GOT3 (cell line): ENCODE measurements around the gene CIDEB.

Source experiments
- DNase-seq: peaks from one replicate; lab custom pipeline; 2025; ENCODE audit warnings: mixed read lengths; lab: John Stamatoyannopoulos, UW

The CIDEB gene

DNA sequence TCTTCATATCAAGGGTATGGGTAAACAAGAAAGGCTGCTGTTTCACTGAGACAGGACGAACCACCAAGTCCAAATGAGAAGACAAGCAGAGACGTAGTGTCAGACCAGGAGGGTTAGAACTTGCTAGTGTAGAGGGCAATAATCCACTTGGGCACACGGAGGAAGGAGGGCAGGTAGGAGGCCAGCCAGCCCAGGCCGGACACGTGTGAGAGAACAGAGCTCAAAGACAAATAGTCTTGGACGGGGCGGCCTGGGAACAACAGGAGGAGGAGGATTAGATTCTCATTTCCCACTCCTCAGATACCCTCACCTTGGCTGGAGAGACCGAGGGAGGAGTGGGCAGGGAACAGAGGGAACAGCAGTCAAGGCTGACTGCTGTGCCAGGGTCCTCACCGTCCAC lies 17.0 kb downstream of the CIDEB start:
- no peak for DNase-seq

GRCh38 chr14:24289649-24290280 lies 18.0 kb downstream of the CIDEB start:
- DNase-seq: no peak

- DNase-seq: no peak
These were observed 20.8 kb downstream of the CIDEB start for GRCh38 chr14:24286996-24287395.

DNA sequence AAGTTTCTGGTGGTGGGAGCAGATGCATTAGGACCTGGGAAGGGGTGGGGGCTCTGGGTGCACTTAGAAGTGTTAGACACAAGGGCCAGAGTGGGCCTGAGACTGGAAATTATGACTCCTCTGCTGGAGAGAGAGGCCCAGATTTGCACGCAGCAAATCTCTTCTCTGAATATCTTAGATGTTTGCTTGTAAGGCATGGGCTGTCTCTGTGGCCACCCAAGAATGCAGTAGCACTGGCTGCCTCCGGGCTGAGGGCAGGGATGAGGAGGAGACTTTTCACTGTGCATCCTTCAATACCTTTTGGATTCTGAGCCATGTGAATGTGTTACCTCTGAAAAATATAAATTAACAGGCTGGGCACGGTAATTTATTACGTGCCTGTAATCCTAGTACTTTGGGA lies 22.4 kb downstream of the CIDEB start:
- no peak for DNase-seq

DNA sequence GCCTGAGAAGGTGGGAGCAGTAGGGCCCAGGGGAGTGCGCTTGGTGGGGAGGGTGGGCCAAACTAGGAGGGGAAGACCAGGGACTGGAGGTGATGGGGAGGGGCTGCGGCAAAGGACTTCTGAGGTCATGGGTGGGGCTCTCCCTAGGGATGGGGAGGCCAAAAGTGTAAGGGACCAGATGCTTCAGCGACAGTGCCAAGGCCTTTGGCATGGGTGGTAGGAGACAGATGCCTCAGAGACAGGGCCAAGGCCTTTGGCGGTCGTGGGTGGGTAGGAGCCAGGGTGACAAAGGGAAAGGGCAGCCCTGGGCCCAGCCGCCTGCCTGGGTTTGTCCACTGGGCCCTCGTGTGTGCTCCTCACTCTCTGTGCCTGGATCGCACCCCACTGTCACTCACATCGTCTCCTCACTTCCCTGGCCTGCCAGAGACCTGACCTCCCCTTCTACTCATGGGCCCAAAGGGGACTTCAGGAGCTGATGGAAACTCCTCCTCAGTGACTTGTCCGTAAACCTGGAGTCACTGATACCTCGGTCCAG lies 23.2 kb downstream of the CIDEB start:
- DNase-seq: no peak

- DNase-seq: no peak
These were observed 23.8 kb downstream of the CIDEB start for GRCh38 chr14:24283796-24284460.

- no peak for DNase-seq
These were observed 25.0 kb downstream of the CIDEB start for GRCh38 chr14:24282736-24283135.

- no peak for DNase-seq
These were observed 26.1 kb downstream of the CIDEB start for GRCh38 chr14:24281636-24282035.

- DNase-seq: no peak
These were observed 26.8 kb downstream of the CIDEB start for GRCh38 chr14:24280797-24281460.

GRCh38 chr14:24279301-24280186 lies 28.2 kb downstream of the CIDEB start:
- no peak for DNase-seq

DNA sequence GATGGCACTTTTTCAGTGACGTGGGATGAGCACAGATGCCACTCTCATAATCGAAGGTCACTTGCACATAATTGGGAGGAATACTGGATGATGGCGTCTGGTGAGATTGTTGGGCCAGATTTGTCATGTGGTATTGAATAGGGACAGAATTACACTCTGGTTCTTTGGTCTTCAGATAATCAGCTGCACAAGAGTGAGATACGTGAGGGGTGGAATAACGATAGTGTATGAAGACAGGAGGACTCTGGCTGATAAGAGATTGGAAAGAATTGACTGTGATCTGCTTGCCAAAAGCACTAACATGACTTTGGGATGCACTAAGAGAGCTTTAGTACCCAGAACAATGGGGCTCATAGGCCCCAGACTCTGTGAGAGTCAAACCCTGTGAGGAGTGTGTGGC lies 29.4 kb downstream of the CIDEB start:
- DNase-seq: no peak

DNA sequence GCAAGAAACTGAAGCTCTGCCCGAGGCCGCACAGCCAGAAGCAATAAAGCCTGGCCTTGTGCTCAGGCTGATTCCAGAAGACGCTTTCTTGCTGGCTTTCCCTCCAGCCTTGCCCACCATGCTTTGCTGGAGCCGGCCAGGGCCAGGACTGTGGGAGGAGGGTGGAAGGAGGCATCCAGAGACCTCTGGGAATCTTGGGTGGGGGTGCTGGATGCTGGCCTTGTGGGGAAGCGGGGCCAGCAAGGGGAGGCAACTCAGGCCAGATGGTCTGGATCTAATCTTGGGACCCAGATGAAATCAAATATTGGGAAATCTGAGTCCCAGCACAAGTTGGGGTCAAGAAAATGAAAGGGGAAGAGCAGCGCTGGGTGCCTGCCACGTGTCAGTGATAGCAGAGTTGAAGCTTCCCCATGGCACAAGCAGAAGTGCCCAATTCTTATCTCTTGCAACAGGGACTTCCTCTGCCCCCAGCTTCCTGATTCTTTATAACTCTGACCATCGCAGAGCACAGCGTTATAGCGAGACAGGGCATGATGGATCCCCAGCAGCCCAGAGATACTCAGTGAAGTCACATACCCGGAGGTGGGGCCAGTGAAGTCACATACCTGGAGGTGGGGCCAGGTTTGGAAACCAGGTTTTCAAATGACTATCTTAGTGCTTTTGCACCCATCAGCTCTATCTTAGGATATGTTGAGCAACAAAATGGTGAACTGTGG lies 30.0 kb downstream of the CIDEB start:
- DNase-seq: no peak

- DNase-seq: no peak
These were observed 30.7 kb downstream of the CIDEB start for GRCh38 chr14:24277071-24277470.

GRCh38 chr14:24274101-24274543 lies 33.7 kb downstream of the CIDEB start:
- no peak for DNase-seq

- DNase-seq: no peak
These were observed 34.3 kb downstream of the CIDEB start for GRCh38 chr14:24273422-24273998.

DNA sequence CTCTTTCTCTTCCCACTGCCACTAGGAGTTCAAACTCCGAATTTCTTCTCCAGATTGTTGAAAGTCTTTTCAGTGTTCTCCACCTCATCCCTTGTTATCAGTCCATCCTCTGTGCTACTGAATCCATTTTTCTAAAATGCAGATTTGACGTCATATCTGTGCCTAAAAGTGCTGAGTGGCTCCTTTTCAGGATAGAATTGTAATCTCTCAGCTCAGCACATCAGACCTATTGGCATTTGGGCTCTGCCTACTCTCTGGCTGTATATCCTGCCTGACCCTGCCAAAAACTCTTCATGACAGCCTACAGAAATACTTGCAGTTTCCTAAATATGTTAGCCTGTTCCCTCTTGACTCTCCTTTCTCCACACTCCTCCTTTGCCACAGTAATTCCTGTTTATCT lies 35.3 kb downstream of the CIDEB start:
- no peak for DNase-seq

- DNase-seq: no peak
These were observed 35.9 kb downstream of the CIDEB start for GRCh38 chr14:24271834-24272263.

DNA sequence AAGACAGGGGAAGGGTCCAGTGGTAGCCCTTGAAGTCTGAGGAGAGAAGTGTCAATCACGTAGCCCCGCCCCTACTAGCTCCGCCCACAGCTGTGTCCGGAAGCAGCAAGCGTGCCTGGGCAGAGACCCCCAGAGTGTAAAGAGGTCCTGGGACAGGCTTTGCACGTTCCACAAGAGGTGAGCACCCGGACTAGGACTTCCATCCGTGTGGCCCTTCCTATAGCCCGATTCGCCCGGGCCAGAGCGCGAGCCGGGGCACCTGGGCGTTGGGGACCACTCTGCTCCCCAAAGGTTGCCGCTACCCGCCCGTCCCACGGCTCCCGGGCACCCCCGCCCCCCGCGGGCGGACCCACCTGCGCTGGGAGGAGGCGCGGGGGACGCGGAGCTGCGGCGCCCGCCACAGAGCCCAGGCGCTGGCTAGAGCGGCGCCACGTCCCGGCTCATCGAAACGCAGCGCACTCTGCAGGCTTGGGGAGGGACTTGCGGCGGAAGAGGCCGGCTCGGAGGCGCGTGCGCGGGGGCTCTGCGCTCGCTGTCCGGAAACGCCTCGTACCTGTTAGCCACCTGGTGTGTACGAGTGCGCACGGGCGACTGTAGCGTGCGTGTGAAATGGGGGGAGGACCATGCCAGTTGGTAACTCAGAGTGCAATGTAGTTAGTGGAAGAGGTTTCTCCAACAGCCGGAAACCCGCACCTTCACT lies 36.5 kb downstream of the CIDEB start, which contains the start of gene RABGGTA:
Gene RABGGTA, minus strand, starts transcription at position 464 of the 700 bp plus-strand sequence. CDS start 482 bp downstream, outside the sequence.
- DNase-seq: peak; percentile 16

DNA sequence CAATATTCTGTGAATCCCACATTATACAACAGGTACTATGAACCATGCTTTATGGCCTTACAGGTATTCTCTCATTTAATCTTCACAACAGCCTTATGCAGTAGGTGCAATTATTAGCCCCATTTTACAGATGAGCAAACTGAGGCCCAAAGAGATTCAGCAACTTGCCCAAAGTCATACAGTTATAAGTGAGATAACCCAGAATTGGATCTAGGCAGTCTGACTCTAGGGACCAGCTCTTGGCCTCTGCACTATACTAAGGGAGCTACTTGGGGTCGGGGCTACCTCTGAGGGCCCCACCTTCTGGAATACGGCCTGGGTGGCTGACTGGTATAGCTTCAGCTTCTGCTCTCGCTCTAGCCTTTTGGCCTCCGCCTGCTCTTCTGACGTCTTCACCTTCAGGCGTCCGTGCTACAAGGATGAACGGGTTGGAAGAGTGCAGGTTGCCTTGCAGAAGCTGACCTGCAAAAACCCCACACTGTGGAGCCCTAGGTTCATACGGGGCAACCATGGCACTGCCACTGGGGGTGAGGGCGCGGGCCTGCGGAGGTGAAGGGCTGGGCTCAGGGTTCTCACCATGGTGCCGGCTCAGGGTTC lies 37.1 kb downstream of the CIDEB start:
- no peak for DNase-seq
